Panc1 (cell line): ENCODE measurements around the gene ANAPC15.
"Not testable (repeated sequence)": the region's sequence is repeated elsewhere in the genome, so short reads cannot be mapped to it uniquely, and the experiment has no call there.

Source experiments
- POLR2AphosphoS5 ChIP-seq: IDR thresholded peaks from 2 replicates; pipeline ENCODE4 v1.6.1; 2012; ENCODE audit warnings: mild to moderate bottlenecking, low read depth, low read length, moderate library complexity
- TF ChIP-seq, protein P1 (sequence below), 2 experiments: IDR thresholded peaks; 2 replicates each; pipeline ENCODE4 v1.6.1; 2011 to 2012; ENCODE audit warnings: low read depth in 2 of 2, control low read depth in 1 of 2, low read length in 1 of 2, mild to moderate bottlenecking in 1 of 2, moderate library complexity in 1 of 2; ENCODE audit not compliant: insufficient read depth in 1 of 2
- TF ChIP-seq, protein P2 (sequence below): fragments of 450-650 bp; IDR thresholded peaks from 2 replicates; pipeline ENCODE4 v1.5.1; 2017; ENCODE audit warnings: mild to moderate bottlenecking

DNA sequence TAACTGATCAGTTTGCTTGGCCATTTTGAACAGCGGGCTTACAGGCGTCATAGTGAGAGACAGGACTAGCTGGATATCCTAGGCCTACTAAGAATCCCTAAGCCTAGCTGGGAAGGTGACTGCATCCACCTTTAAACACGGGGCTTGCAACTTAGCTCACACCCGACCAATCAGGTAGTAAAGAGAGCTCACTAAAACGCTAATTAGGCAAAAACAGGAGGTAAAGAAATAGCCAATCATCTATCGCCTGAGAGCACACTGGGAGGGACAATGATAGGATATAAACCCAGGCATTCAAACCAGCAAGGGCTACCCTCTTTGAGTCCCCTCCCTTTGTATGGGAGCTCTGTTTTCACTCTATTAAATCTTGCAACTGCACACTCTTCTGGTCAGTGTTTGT lies 41.4 kb upstream of the ANAPC15 start:
- TF ChIP-seq, protein P1, sequence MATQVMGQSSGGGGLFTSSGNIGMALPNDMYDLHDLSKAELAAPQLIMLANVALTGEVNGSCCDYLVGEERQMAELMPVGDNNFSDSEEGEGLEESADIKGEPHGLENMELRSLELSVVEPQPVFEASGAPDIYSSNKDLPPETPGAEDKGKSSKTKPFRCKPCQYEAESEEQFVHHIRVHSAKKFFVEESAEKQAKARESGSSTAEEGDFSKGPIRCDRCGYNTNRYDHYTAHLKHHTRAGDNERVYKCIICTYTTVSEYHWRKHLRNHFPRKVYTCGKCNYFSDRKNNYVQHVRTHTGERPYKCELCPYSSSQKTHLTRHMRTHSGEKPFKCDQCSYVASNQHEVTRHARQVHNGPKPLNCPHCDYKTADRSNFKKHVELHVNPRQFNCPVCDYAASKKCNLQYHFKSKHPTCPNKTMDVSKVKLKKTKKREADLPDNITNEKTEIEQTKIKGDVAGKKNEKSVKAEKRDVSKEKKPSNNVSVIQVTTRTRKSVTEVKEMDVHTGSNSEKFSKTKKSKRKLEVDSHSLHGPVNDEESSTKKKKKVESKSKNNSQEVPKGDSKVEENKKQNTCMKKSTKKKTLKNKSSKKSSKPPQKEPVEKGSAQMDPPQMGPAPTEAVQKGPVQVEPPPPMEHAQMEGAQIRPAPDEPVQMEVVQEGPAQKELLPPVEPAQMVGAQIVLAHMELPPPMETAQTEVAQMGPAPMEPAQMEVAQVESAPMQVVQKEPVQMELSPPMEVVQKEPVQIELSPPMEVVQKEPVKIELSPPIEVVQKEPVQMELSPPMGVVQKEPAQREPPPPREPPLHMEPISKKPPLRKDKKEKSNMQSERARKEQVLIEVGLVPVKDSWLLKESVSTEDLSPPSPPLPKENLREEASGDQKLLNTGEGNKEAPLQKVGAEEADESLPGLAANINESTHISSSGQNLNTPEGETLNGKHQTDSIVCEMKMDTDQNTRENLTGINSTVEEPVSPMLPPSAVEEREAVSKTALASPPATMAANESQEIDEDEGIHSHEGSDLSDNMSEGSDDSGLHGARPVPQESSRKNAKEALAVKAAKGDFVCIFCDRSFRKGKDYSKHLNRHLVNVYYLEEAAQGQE (IDR thresholded peaks at IDR 0.05; ENCODE audit: insufficient read depth in 1 of 2, low read depth in 2 of 2, low read length in 1 of 2): not testable (repeated sequence)
- TF ChIP-seq, protein P2, sequence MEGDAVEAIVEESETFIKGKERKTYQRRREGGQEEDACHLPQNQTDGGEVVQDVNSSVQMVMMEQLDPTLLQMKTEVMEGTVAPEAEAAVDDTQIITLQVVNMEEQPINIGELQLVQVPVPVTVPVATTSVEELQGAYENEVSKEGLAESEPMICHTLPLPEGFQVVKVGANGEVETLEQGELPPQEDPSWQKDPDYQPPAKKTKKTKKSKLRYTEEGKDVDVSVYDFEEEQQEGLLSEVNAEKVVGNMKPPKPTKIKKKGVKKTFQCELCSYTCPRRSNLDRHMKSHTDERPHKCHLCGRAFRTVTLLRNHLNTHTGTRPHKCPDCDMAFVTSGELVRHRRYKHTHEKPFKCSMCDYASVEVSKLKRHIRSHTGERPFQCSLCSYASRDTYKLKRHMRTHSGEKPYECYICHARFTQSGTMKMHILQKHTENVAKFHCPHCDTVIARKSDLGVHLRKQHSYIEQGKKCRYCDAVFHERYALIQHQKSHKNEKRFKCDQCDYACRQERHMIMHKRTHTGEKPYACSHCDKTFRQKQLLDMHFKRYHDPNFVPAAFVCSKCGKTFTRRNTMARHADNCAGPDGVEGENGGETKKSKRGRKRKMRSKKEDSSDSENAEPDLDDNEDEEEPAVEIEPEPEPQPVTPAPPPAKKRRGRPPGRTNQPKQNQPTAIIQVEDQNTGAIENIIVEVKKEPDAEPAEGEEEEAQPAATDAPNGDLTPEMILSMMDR: not testable (repeated sequence)
- not testable (repeated sequence) for TF ChIP-seq POLR2AphosphoS5
